PFSK-1 (cell line): Measurements from ENCODE around the gene BTBD16.

Experiments used
- FOXP2 ChIP-seq: optimal IDR thresholded peaks from 2 replicates; pipeline ENCODE3; 2011; ENCODE audit warnings: borderline replicate concordance, control low read depth, inconsistent platforms; ENCODE audit not compliant: insufficient read depth; ENCODE audit errors: extremely low read length, extremely low read depth
- POLR2AphosphoS5 ChIP-seq: IDR thresholded peaks from 2 replicates; pipeline ENCODE4 v1.6.1; 2012; ENCODE audit warnings: low read depth, mild to moderate bottlenecking, control low read depth, low read length, moderate library complexity
- SIN3A ChIP-seq: IDR thresholded peaks from 2 replicates; pipeline ENCODE4 v1.6.1; 2012; ENCODE audit warnings: mild to moderate bottlenecking, low read length, moderate library complexity, borderline replicate concordance; ENCODE audit not compliant: insufficient read depth
- TAF1 ChIP-seq: IDR thresholded peaks from 2 replicates; pipeline ENCODE4 v1.6.1; 2012; ENCODE audit warnings: low read length, control low read depth, borderline replicate concordance; ENCODE audit not compliant: insufficient read depth
- TF ChIP-seq, protein P1 (sequence below), 2 experiments: IDR thresholded peaks; 2 replicates each; pipeline versions ENCODE4 v1.6.1 to v1.8.0; 2011 to 2012; ENCODE audit warnings: low read depth in 2 of 2, low read length in 2 of 2, control low read depth in 1 of 2, inconsistent platforms in 1 of 2, mild to moderate bottlenecking in 1 of 2, moderate library complexity in 1 of 2; ENCODE audit not compliant: insufficient read depth in 1 of 2

The BTBD16 gene

DNA sequence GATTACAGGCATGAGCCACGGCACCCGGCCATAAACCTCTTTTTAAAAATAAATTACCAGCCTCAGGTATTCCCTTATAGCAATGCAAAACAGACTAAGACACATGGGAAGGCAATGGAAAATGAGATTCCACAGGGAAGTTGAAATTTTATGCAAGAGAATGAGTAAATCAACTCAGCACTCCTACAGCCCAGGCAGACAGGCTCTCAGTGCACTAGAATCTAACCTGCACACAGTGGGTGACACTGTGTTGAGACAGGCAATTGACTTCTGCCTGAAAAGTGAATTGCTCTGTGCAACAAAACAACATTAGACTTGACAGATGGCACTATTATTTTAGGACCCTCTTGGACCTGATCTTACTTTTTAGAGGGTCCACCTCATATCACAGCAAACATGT, 83.3 kb downstream of the BTBD16 start:
- TF ChIP-seq FOXP2: no peak
- no peak for TF ChIP-seq TAF1

DNA sequence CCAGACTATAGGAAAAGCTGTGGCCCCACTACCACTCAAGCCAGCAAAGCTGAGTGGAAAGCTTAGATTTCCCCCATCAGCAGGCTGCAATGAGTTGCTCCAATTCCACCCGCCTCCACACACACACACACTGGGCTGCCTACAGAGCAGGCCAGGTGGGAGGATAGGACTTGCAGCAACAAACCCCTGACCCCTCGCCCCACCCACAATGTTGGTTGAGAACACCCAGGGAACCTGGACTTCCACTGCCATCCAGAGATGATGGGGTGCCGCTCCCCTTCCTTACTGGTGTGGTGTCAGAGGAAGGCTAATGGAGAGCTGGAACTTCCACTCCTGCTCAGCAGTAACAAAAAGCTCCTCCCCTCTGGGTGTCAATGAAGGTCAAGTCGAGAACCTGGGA, 86.6 kb downstream of the BTBD16 start:
- TF ChIP-seq FOXP2 (no peak), SIN3A (no peak), TAF1 (no peak), POLR2AphosphoS5 (no peak)
- TF ChIP-seq, protein P1, sequence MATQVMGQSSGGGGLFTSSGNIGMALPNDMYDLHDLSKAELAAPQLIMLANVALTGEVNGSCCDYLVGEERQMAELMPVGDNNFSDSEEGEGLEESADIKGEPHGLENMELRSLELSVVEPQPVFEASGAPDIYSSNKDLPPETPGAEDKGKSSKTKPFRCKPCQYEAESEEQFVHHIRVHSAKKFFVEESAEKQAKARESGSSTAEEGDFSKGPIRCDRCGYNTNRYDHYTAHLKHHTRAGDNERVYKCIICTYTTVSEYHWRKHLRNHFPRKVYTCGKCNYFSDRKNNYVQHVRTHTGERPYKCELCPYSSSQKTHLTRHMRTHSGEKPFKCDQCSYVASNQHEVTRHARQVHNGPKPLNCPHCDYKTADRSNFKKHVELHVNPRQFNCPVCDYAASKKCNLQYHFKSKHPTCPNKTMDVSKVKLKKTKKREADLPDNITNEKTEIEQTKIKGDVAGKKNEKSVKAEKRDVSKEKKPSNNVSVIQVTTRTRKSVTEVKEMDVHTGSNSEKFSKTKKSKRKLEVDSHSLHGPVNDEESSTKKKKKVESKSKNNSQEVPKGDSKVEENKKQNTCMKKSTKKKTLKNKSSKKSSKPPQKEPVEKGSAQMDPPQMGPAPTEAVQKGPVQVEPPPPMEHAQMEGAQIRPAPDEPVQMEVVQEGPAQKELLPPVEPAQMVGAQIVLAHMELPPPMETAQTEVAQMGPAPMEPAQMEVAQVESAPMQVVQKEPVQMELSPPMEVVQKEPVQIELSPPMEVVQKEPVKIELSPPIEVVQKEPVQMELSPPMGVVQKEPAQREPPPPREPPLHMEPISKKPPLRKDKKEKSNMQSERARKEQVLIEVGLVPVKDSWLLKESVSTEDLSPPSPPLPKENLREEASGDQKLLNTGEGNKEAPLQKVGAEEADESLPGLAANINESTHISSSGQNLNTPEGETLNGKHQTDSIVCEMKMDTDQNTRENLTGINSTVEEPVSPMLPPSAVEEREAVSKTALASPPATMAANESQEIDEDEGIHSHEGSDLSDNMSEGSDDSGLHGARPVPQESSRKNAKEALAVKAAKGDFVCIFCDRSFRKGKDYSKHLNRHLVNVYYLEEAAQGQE (IDR thresholded peaks at IDR 0.05; ENCODE audit: insufficient read depth in 1 of 2, low read depth in 2 of 2, low read length in 2 of 2): no peak

DNA sequence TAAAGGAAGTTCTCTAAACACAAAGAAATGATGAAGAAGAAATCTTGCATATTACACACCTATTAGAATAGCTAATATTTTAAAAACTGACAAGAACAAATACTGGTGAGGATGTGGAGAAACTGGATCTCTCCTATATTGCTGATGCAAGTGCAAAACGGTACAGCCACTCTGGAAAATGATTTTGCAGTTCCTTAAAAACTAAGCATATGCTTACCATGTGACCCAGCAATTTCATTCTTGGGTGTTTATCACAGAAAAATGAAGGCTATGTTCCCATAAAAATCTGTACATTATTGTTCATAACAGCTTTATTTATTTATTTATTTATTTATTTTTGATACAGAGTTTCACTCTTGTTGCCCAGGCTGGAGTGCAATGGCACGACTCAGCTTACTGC, 88.5 kb downstream of the BTBD16 start:
- TF ChIP-seq FOXP2 (no peak), POLR2AphosphoS5 (no peak), TAF1 (no peak), SIN3A (no peak)
- TF ChIP-seq, protein P1 (IDR thresholded peaks at IDR 0.05; ENCODE audit: insufficient read depth in 1 of 2, low read depth in 2 of 2, low read length in 2 of 2): no peak

DNA sequence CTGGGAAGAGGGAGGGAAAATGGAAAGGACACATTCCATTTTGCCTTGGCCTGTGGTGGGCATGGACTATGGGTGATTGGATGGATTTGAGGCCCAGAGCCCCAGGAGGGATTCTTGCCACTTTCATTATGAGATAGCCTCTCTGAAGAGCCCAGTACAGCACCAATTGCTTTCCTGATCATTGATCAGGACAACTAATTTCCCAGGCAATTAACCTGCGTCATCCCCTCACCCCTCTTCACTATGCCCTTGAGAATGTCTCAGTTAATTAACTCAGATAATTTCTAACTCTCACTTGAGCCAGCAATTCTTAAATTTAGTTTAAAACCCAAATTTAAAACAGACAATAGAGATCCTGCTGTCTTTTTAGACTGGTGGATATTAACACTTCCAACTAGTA, 90.0 kb downstream of the BTBD16 start:
- TF ChIP-seq POLR2AphosphoS5 (no peak), SIN3A (no peak), FOXP2 (no peak), TAF1 (no peak)
- TF ChIP-seq, protein P1 (IDR thresholded peaks at IDR 0.05; ENCODE audit: insufficient read depth in 1 of 2, low read depth in 2 of 2, low read length in 2 of 2): no peak

DNA sequence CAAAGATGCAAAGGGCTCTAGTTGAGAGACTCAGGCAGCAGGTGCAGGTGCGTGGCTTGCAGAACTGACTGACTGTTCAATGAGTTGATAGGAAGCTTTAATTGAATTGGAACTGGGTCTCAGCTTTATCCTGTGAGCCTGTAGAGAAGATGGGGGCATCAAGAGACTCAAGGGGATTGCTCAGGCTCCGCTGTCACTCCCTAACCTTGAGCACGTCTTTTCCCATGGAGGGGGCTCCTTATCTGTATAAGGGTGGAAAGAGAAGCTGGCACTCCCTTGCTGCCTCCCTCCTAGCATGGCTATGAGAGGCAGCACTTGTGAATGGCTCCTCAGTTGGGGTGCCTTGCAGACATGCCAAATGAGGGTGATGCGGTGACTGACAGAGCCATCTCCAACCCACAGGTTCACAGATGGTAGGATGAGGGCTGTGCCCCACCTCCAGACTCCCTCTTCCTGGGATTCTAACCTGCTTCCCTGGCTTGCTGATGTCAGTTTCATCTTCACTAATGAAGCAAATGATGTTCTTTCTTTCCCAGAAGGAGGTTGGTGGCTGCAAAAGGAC, 91.0 kb downstream of the BTBD16 start:
- no peak for TF ChIP-seq TAF1
- no peak for TF ChIP-seq FOXP2
- TF ChIP-seq, protein P1 (IDR thresholded peaks at IDR 0.05; ENCODE audit: insufficient read depth in 1 of 2, low read depth in 2 of 2, low read length in 2 of 2): no peak
- TF ChIP-seq POLR2AphosphoS5: no peak
